ENCODE measurements around the gene CCDC192. TPM values are rescaled to one million over a fixed set of nuclear protein-coding genes. Genes with fewer than 3 reads are reported as not detected.

Gene CCDC192
- total and polyA plus RNA-seq, 10 of the 15 experiments (the other 5 are each of a cell fraction or from before 2014, with no cell fraction given), result 0.20 to 0.79 (median 0.32) TPM; not detected in 4

GRCh38 chr5:127920936-127921335 is 217.7 kb downstream of the CCDC192 start:
- H3K4me1 ChIP-seq (ENCODE audit: control insufficient read depth, insufficient read depth, low read length), result peaks cover 7% of the 10 kb centered on the region
- ChIA-PET POLR2A (no interaction called here), SMC1A (ENCODE audit: uncharacterized antibody, unreplicated experiment) (interaction anchor here (0.7 to 3.3 kb wide), 3 partner anchors 8 to 206 kb away, joined by 3 to 12 read pairs (median 4); no protein-coding TSS in a partner anchor), CTCF (interaction anchor here (2.6 kb wide), 1 partner anchor 11 kb away, joined by 16 read pairs; no protein-coding TSS in a partner anchor), RAD21 (ENCODE audit: unreplicated experiment) (no interaction called here)
- no peak overlapping the region for H2AFZ ChIP-seq (ENCODE audit: control insufficient read depth, low read depth, low read length)
- intact Hi-C loops (cut with micrococcal nuclease; ENCODE audit: unreplicated experiment) (no loop called here), in situ Hi-C loops (cut with MboI) (no loop called here)
- no peaks in the 10 kb centered on the region for H3K79me2 ChIP-seq (ENCODE audit: control insufficient read depth, insufficient read depth, low read length)
- no peak overlapping the region for H3K4me3 ChIP-seq
- H3K27me3 ChIP-seq (replicated peaks in 1 of 2; ENCODE audit: control insufficient read depth in 2 of 2, insufficient read depth in 2 of 2, low read length in 1 of 2), result no peaks in the 10 kb centered on the region
- FAIRE-seq, result no peak
- no peak overlapping the region for H3K9ac ChIP-seq (ENCODE audit: control insufficient read depth, insufficient read depth, low read length)
- no peaks in the 10 kb centered on the region for H3K36me3 ChIP-seq (ENCODE audit: control insufficient read depth in 2 of 2, insufficient read depth in 2 of 2, low read length in 1 of 2)
- ATAC-seq, result no peak
- DNase-seq (ENCODE audit: low read depth, low spot score), result no peak
- BruUV-seq (replicated peaks), result no TSS peak
- H4K20me1 ChIP-seq (ENCODE audit: control insufficient read depth, insufficient read depth), result no peaks in the 10 kb centered on the region
- H3K9me3 ChIP-seq (replicated peaks; ENCODE audit: control insufficient read depth, insufficient read depth, low read length), result no peaks in the 10 kb centered on the region
- H3K27ac ChIP-seq (ENCODE audit: control insufficient read depth, insufficient read depth), result no peak overlapping the region
- H3K4me2 ChIP-seq (ENCODE audit: control insufficient read depth, insufficient read depth), result no peak overlapping the region
- TF ChIP-seq CBFB (IDR thresholded peaks at IDR 0.05; ENCODE audit: low read depth), result no peak
- TF ChIP-seq TARDBP (IDR thresholded peaks at IDR 0.05; ENCODE audit: borderline replicate concordance), result no peak
- no peak for TF ChIP-seq NR2F1 (conservative IDR thresholded peaks at IDR 0.05)
- TF ChIP-seq SP1 (IDR thresholded peaks at IDR 0.05; ENCODE audit: low read depth, low read length), result no peak
- TF ChIP-seq NR2C2 (IDR thresholded peaks at IDR 0.05; ENCODE audit: borderline replicate concordance, control insufficient read depth, insufficient read length, low read depth), result no peak
- no peak for TF ChIP-seq FOS (IDR thresholded peaks at IDR 0.05; ENCODE audit: borderline replicate concordance, extremely low read depth, insufficient read length)
- no peak for TF ChIP-seq EZH2 (IDR thresholded peaks at IDR 0.05; ENCODE audit: borderline replicate concordance, control insufficient read depth, low read depth, low read length)
- TF ChIP-seq ASH2L (IDR thresholded peaks at IDR 0.05; ENCODE audit: borderline replicate concordance, low read depth), result no peak
- TF ChIP-seq, protein P1, sequence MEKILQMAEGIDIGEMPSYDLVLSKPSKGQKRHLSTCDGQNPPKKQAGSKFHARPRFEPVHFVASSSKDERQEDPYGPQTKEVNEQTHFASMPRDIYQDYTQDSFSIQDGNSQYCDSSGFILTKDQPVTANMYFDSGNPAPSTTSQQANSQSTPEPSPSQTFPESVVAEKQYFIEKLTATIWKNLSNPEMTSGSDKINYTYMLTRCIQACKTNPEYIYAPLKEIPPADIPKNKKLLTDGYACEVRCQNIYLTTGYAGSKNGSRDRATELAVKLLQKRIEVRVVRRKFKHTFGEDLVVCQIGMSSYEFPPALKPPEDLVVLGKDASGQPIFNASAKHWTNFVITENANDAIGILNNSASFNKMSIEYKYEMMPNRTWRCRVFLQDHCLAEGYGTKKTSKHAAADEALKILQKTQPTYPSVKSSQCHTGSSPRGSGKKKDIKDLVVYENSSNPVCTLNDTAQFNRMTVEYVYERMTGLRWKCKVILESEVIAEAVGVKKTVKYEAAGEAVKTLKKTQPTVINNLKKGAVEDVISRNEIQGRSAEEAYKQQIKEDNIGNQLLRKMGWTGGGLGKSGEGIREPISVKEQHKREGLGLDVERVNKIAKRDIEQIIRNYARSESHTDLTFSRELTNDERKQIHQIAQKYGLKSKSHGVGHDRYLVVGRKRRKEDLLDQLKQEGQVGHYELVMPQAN (conservative IDR thresholded peaks at IDR 0.05), result no peak
- no peak for TF ChIP-seq MAX (IDR thresholded peaks at IDR 0.05; ENCODE audit: low read depth, low read length)
- TF ChIP-seq RCOR1 (conservative IDR thresholded peaks at IDR 0.05; ENCODE audit: low read depth, low read length), result no peak
- no peak for TF ChIP-seq PKNOX1 (IDR thresholded peaks at IDR 0.05)
- no peak for TF ChIP-seq SUZ12 (IDR thresholded peaks at IDR 0.05; ENCODE audit: unreplicated experiment)
- TF ChIP-seq HDAC6 (IDR thresholded peaks at IDR 0.05; ENCODE audit: unreplicated experiment), result no peak
- no peak for TF ChIP-seq RELB (IDR thresholded peaks at IDR 0.05; ENCODE audit: low read depth)
- TF ChIP-seq IRF4 (IDR thresholded peaks at IDR 0.05; ENCODE audit: low read depth, low read length), result no peak
- TF ChIP-seq, protein P2, sequence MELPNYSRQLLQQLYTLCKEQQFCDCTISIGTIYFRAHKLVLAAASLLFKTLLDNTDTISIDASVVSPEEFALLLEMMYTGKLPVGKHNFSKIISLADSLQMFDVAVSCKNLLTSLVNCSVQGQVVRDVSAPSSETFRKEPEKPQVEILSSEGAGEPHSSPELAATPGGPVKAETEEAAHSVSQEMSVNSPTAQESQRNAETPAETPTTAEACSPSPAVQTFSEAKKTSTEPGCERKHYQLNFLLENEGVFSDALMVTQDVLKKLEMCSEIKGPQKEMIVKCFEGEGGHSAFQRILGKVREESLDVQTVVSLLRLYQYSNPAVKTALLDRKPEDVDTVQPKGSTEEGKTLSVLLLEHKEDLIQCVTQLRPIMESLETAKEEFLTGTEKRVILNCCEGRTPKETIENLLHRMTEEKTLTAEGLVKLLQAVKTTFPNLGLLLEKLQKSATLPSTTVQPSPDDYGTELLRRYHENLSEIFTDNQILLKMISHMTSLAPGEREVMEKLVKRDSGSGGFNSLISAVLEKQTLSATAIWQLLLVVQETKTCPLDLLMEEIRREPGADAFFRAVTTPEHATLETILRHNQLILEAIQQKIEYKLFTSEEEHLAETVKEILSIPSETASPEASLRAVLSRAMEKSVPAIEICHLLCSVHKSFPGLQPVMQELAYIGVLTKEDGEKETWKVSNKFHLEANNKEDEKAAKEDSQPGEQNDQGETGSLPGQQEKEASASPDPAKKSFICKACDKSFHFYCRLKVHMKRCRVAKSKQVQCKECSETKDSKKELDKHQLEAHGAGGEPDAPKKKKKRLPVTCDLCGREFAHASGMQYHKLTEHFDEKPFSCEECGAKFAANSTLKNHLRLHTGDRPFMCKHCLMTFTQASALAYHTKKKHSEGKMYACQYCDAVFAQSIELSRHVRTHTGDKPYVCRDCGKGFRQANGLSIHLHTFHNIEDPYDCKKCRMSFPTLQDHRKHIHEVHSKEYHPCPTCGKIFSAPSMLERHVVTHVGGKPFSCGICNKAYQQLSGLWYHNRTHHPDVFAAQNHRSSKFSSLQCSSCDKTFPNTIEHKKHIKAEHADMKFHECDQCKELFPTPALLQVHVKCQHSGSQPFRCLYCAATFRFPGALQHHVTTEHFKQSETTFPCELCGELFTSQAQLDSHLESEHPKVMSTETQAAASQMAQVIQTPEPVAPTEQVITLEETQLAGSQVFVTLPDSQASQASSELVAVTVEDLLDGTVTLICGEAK (IDR thresholded peaks at IDR 0.05; ENCODE audit: borderline replicate concordance), result no peak

Data from GM12878 (cell line).